Pancreas (tissue), 10 donors: Measurements from ENCODE around the gene GRK5. TPM values are rescaled to one million over a fixed set of nuclear protein-coding genes. Genes with fewer than 3 reads are reported as not detected.

Source experiments
- ATAC-seq, 4 donors: fragments of 200-7000 bp; cut with Tn5 transposase; one replicate each; pipeline versions ENCODE4 v1.8.0 to v1.9.1; 2020; ENCODE audit warnings: mild to moderate bottlenecking in 4 of 4, moderate library complexity in 4 of 4
- DNase-seq, 6 donors: peaks; one replicate each; pipeline ENCODE4 v3.0.0-alpha.2; 2020
- FAIRE-seq: peaks from 2 replicates; lab custom pipeline; 2012; peaks lifted over from hg19 to GRCh38; lab: Jason Lieb, UNC
- H3K27ac ChIP-seq, 4 donors: fragments of 200-600 bp; sonication (generic); 1 replicate in 3 of 4; 2 replicates in 1 of 4; pipeline versions ENCODE4 v1.5.0 to v1.8.0; 2020
- H3K27me3 ChIP-seq, 4 donors: fragments of 200-600 bp; one replicate each; pipeline ENCODE4 v1.8.0; 2021
- H3K36me3 ChIP-seq, 3 donors: fragments of 200-600 bp; sonication (generic) in 1 of 3; one replicate each; pipeline versions ENCODE4 v1.5.0 to v1.8.0; 2020 to 2021
- H3K4me1 ChIP-seq, 3 donors: fragments of 200-600 bp; one replicate each; pipeline ENCODE4 v1.8.0; 2021
- H3K4me3 ChIP-seq, 4 donors: fragments of 200-600 bp; sonication (generic) in 2 of 4; one replicate each; pipeline versions ENCODE4 v1.5.0 to v1.8.0; 2020 to 2021
- H3K9me3 ChIP-seq, 4 donors: fragments of 200-600 bp; one replicate each; pipeline ENCODE4 v1.8.0; 2021
- WGBS, 2 donors: extraction: QIAGEN DNeasy Blood & Tissue Kit; methylation state at CpG; one replicate each; pipeline ENCODE4 v1.1.7; 2013; 5-methylcytosine and 5-hydroxymethylcytosine counted together
- intact Hi-C, 3 donors: fragments of 100-400 bp; cut with DNase I; formaldehyde crosslinking; loops; one replicate each; pipeline versions ENCODE4 v1.11.1 to v1.14.2; 2022
- polyA plus RNA-seq, 2 donors: library from polyadenylated mRNA; stranded (reverse); fragments of 200-250 nt; gene quantifications; one replicate each; pipeline ENCODE4 v1.2.3, GENCODE V29; 2013
- total RNA-seq, 6 donors: library from RNA; stranded (reverse); fragmentation: NEBNext Ultra II Directional in 4 of 6; extraction: Animal tissue kit (Norgen Biotek cat#: 25700) in 4 of 6; gene quantifications; one replicate each; pipeline versions ENCODE4 v1.2.1 to v1.2.4, GENCODE V29; 2021 to 2023
- TF ChIP-seq, protein P1 (sequence below), 4 donors: fragments of 200-600 bp; sonication (generic) in 3 of 4; IDR thresholded peaks; one replicate each; pipeline versions ENCODE4 v1.5.0 to v1.8.0; 2021; ENCODE audit warnings: antibody characterized with exemption in 4 of 4
- donor health status: healthy with polysubstance abuse.
- donor health status: DM: no; HTN: no; CAD: no; lungs with moderate emphysema.
- donor health status: DM: no; HTN: no; CAD: no.
- donor health status: control.
- donor health status: control.
- donor health status: Bipolar disorder and iron deficiency.
- donor health status: DM: yes; HTN: yes; CAD: no.
- donor health status: DM: no; HTN: no; CAD: no.
- donor health status: DM: no; HTN: no; CAD: no.
- donor health status: DM: yes; HTN: yes; CAD: no.

The GRK5 gene
- total and polyA plus RNA-seq, 8 donors, result 1.4 to 6.0 (median 2.5) TPM

DNA sequence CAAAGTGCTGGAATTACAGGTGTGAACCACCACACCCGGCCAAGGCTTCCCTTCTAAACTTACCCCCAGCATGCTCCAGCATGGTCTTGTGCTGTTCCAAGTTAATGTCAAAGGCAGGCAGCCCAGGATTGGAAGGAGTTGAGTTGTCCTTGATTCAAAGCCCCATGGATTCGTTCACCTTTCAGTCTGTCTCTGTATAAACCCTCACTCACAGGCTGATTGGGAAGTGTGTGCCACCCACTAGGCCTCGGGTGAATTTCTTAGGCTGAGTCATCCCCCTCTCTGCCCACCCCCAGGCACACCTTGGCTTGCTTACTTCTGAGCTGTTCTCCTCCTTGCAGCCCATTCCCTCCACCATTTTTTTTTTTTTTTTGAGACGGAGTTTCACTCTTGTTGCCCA is 15.5 kb upstream of the GRK5 start:
- ATAC-seq, result no peak
- Histone ChIP-seq H3K27me3 (no peaks in the 10 kb centered on the region), H3K4me3 (no peak overlapping the region), H3K27ac (no peak overlapping the region), H3K9me3 (no peaks in the 10 kb centered on the region), H3K4me1 (peaks cover 0 to 5% (median 4%) of the 10 kb centered on the region in 3 donors), H3K36me3 (no peaks in the 10 kb centered on the region)
- no peak for DNase-seq
- TF ChIP-seq, protein P1, sequence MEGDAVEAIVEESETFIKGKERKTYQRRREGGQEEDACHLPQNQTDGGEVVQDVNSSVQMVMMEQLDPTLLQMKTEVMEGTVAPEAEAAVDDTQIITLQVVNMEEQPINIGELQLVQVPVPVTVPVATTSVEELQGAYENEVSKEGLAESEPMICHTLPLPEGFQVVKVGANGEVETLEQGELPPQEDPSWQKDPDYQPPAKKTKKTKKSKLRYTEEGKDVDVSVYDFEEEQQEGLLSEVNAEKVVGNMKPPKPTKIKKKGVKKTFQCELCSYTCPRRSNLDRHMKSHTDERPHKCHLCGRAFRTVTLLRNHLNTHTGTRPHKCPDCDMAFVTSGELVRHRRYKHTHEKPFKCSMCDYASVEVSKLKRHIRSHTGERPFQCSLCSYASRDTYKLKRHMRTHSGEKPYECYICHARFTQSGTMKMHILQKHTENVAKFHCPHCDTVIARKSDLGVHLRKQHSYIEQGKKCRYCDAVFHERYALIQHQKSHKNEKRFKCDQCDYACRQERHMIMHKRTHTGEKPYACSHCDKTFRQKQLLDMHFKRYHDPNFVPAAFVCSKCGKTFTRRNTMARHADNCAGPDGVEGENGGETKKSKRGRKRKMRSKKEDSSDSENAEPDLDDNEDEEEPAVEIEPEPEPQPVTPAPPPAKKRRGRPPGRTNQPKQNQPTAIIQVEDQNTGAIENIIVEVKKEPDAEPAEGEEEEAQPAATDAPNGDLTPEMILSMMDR (IDR thresholded peaks at IDR 0.05), result no peak
- FAIRE-seq, result no peak
- intact Hi-C loops, result no loop called here
- WGBS, 2 donors, result 89 to 91% methylated on average over 4 of the region's 4 CpGs

DNA sequence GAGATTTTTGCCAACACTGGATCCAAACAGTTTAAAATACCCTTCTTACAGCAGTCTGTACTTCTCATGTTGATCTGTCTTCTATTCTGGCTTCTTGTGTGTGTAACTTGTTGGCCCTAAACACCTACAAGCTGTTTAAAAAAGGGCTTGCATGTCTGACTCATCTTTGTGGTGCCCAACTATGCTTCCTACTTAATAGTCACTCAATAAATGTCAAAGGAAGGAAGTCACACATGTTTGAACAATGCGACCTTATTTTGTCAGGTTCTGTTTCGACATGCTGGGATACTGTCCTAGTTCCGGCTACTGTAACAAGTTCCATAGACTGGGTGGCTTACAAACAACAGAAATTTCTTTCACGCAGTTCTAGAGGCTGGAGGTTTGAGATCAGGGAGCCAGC is 9.4 kb upstream of the GRK5 start:
- no peaks in the 10 kb centered on the region for H3K27me3 ChIP-seq
- no peaks in the 10 kb centered on the region for H3K9me3 ChIP-seq
- FAIRE-seq (no peak), DNase-seq (no peak), ATAC-seq (no peak)
- H3K36me3 ChIP-seq, result no peaks in the 10 kb centered on the region
- no peaks in the 10 kb centered on the region for H3K4me1 ChIP-seq
- intact Hi-C loops, result loop anchor here in 2 of 3 donors (5.0 kb wide), 1 partner anchor 249 kb away; no protein-coding TSS in a partner anchor
- H3K27ac ChIP-seq, result no peak overlapping the region
- WGBS, 2 donors, result 63 to 71% methylated on average over 4 of the region's 4 CpGs
- TF ChIP-seq, protein P1 (IDR thresholded peaks at IDR 0.05), result no peak
- H3K4me3 ChIP-seq, result no peak overlapping the region

DNA sequence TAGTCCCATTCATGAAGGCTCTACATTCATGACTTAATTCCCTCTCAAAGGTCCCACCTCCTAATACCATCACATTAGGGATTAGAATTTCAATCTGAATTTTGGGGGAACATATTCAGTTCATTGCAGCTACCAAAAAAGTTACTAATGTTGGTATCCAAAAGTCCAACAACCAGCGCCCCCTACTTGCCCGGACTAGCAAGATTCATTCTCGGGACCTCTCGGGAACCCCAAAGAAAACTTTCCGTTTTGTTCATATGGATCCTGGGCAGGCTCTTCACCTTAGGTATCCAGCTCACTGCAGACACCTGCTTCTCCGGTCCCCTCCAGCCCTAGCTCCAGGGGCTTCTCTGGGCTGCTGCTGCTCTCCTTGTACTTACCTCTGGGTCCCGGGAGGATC is 8.9 kb upstream of the GRK5 start:
- ATAC-seq, result peak; percentile 42 to 62 (median 54)
- no peak for DNase-seq
- H3K27me3 ChIP-seq, result no peaks in the 10 kb centered on the region
- TF ChIP-seq, protein P1 (IDR thresholded peaks at IDR 0.05), result peak in 1 of 4 donors; percentile 20
- intact Hi-C loops, result loop anchor here in 2 of 3 donors (5.0 kb wide), 1 partner anchor 249 kb away; no protein-coding TSS in a partner anchor
- FAIRE-seq, result no peak
- H3K36me3 ChIP-seq, result no peaks in the 10 kb centered on the region
- no peaks in the 10 kb centered on the region for H3K9me3 ChIP-seq
- no peaks in the 10 kb centered on the region for H3K4me1 ChIP-seq
- WGBS, 2 donors, result 26 to 29% methylated on average over 7 of the region's 7 CpGs
- no peak overlapping the region for H3K4me3 ChIP-seq
- H3K27ac ChIP-seq, result no peak overlapping the region

DNA sequence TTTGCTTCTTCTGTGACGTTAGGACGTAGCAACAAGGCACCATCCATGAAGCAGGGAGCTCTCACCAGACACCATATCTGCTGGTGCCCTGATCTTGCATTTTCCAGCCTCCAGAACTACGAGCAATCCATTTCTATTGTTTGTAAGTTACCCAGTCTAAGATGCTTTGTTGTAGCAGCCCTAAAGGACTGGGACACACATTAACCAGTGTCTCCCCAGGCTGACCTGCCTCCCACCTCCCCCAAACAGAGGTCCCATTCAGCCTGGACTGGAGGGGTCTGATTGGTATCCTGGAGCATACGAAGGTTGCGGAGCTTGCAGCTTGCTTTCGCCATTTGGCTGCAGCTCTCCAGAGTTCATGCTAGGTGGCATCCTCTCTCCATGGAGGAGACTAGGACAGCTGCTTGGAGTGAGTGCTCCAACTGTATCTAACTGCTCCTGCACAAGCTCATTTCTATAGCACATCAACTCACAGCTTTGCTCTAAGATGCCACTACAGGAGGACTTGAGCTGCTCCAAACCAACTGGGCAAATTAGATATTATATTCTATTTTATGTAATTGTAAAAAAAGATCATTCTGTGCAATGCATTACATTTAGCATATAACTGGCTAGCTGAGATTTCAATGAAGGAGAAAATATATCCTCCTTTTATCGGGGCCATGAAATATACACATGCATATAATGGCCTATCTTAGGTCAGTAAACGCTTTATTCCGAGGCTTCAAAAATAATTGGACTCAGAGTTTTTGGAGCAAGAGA is 8.0 kb upstream of the GRK5 start:
- Histone ChIP-seq H3K27me3 (no peaks in the 10 kb centered on the region), H3K27ac (no peak overlapping the region), H3K36me3 (no peaks in the 10 kb centered on the region), H3K4me3 (no peak overlapping the region), H3K9me3 (no peaks in the 10 kb centered on the region), H3K4me1 (no peaks in the 10 kb centered on the region)
- ATAC-seq (peak; percentile 87 to 99 (median 98)), DNase-seq (peak in 5 of 6 donors; percentile 55 to 72 (median 59)), FAIRE-seq (no peak)
- intact Hi-C loops, result loop anchor here in 2 of 3 donors (5.0 kb wide), 1 partner anchor 248 kb away; no protein-coding TSS in a partner anchor
- 28 to 36% methylated on average over 9 of the region's 9 CpGs for WGBS, 2 donors
- TF ChIP-seq, protein P1 (IDR thresholded peaks at IDR 0.05), result peak in 3 of 4 donors; percentile 54 to 61 (median 55)

DNA sequence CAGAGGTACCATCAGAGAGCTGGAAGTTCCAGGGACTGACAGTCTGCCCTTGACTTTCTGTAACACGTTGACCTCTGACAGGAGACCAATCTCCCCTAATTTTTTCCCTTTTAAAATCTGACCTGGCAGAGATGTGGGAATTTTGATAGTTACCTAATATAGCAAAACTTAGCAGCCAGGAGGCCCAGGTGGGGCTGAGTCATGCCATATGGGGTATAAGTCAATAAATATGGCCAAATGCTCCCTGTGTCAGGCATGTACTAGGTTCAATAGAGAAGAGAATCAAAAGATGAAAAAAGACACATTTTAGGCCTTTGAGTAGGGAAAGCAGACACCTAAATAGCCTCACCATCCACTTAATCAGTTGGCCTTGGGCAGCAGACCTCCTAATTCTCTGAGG is 6.1 kb upstream of the GRK5 start:
- FAIRE-seq, result no peak
- ATAC-seq, result no peak
- DNase-seq, result no peak
- H3K27me3 ChIP-seq, result no peaks in the 10 kb centered on the region
- intact Hi-C loops, result loop anchor here in 2 of 3 donors (10.0 kb wide), 1 partner anchor 214 kb away; no protein-coding TSS in a partner anchor
- no peaks in the 10 kb centered on the region for H3K9me3 ChIP-seq
- H3K4me3 ChIP-seq, result no peak overlapping the region
- H3K4me1 ChIP-seq, result peaks cover 0 to 6% (median 0%) of the 10 kb centered on the region in 3 donors
- H3K27ac ChIP-seq, result no peak overlapping the region
- H3K36me3 ChIP-seq, result no peaks in the 10 kb centered on the region
- TF ChIP-seq, protein P1 (IDR thresholded peaks at IDR 0.05), result no peak
- 52 to 73% methylated on average over 1 of the region's 1 CpG for WGBS, 2 donors
